Keratinocyte (primary cell): ENCODE results near the gene PIGM. TPM values are rescaled to one million over a fixed set of nuclear protein-coding genes. Genes with fewer than 3 reads are reported as not detected.

Source experiments
- DNase-seq: peaks from one replicate; pipeline ENCODE4 v3.0.0-alpha.2; 2011; ENCODE audit warnings: low read depth, missing footprints, low spot score
- FAIRE-seq: peaks from 2 replicates; lab custom pipeline; 2011; peaks lifted over from hg19 to GRCh38; lab: Jason Lieb, UNC
- H2AFZ ChIP-seq: 2 replicates; pipeline ENCODE4 v1.6.0; 2012; ENCODE audit warnings: low read length, control low read depth, inconsistent platforms; ENCODE audit not compliant: control insufficient read depth
- H3K27ac ChIP-seq: 2 replicates; pipeline ENCODE4 v1.5.1; 2011; ENCODE audit warnings: low read length; ENCODE audit not compliant: control insufficient read depth, insufficient read depth
- H3K27me3 ChIP-seq: 3 replicates; pipeline ENCODE4 v1.6.0; 2011; ENCODE audit warnings: low read length; ENCODE audit not compliant: control insufficient read depth, insufficient read depth; ENCODE audit errors: extremely low read depth
- H3K36me3 ChIP-seq, 2 experiments: 2 replicates in 1 of 2; 3 replicates in 1 of 2; pipeline ENCODE4 v1.5.1; 2011; ENCODE audit warnings: low read length in 2 of 2, mild to moderate bottlenecking in 1 of 2; ENCODE audit not compliant: control insufficient read depth in 2 of 2, insufficient read depth in 2 of 2; ENCODE audit errors: extremely low read depth in 1 of 2
- H3K4me1 ChIP-seq: 3 replicates; pipeline ENCODE4 v1.5.1; 2011; ENCODE audit warnings: low read length; ENCODE audit not compliant: control insufficient read depth, insufficient read depth; ENCODE audit errors: extremely low read depth
- H3K4me2 ChIP-seq: 3 replicates; pipeline ENCODE4 v1.6.0; 2011; ENCODE audit warnings: low read depth, low read length; ENCODE audit not compliant: control insufficient read depth, insufficient read depth; ENCODE audit errors: extremely low read depth
- H3K4me3 ChIP-seq, 3 experiments: fragments of 200-600 bp in 1 of 3; sonication (generic) in 1 of 3; 2 replicates in 2 of 3; 3 replicates in 1 of 3; pipeline ENCODE4 v1.5.1; 2011 to 2016; ENCODE audit warnings: low read length in 3 of 3, mild to moderate bottlenecking in 3 of 3, control low read depth in 2 of 3, inconsistent platforms in 1 of 3, low read depth in 1 of 3, mixed read lengths in 1 of 3, mixed run types in 1 of 3, moderate library complexity in 1 of 3; ENCODE audit not compliant: control insufficient read depth in 2 of 3, insufficient read depth in 2 of 3; ENCODE audit errors: extremely low read depth in 1 of 3
- H3K79me2 ChIP-seq: 2 replicates; pipeline ENCODE4 v1.6.0; 2012; ENCODE audit warnings: low read length; ENCODE audit not compliant: control insufficient read depth, insufficient read depth
- H3K9ac ChIP-seq: 3 replicates; pipeline ENCODE4 v1.6.0; 2011; ENCODE audit warnings: low read length; ENCODE audit not compliant: control insufficient read depth, insufficient read depth; ENCODE audit errors: extremely low read depth
- H3K9me1 ChIP-seq: 3 replicates; pipeline ENCODE4 v1.6.0; 2011; ENCODE audit warnings: low read length; ENCODE audit not compliant: control insufficient read depth, insufficient read depth; ENCODE audit errors: extremely low read depth
- H3K9me3 ChIP-seq: 2 replicates; pipeline ENCODE4 v1.5.1; 2012; ENCODE audit warnings: low read depth, low read length; ENCODE audit not compliant: control insufficient read depth
- H4K20me1 ChIP-seq: 3 replicates; pipeline ENCODE4 v1.6.0; 2011; ENCODE audit warnings: low read length; ENCODE audit not compliant: control insufficient read depth, insufficient read depth; ENCODE audit errors: extremely low read depth
- EZH2 ChIP-seq: IDR thresholded peaks from one replicate; pipeline ENCODE4 v1.6.1; 2012; ENCODE audit warnings: inconsistent platforms, mild to moderate bottlenecking, low read length, moderate library complexity
- dilution Hi-C: fragments of 300-500 bp; cut with MboI; formaldehyde crosslinking; loops from one replicate; pipeline ENCODE4 v1.7.0; 2020; ENCODE audit warnings: low sequenced_read_pairs; ENCODE audit not compliant: extremely low pct_ligation_motif_present
- polyA plus RNA-seq, 5 experiments: library from polyadenylated mRNA; depleted of rRNA in 3 of 5; stranded (reverse) in 3 of 5; stranded (forward) in 1 of 5; unstranded in 1 of 5; fragments of >200 nt; gene quantifications; 1 replicate in 1 of 5; 2 replicates in 3 of 5; 3 replicates in 1 of 5; pipeline versions ENCODE4 v1.2.1 to v1.2.3, GENCODE V29; 2011 to 2012; ENCODE audit warnings: missing spikeins in 2 of 5, low read depth in 1 of 5, low replicate concordance in 1 of 5
- TF ChIP-seq, protein P1 (sequence below), 3 experiments: IDR thresholded peaks in 1 of 3; conservative IDR thresholded peaks in 1 of 3; optimal IDR thresholded peaks in 1 of 3; 2 replicates in 2 of 3; 3 replicates in 1 of 3; pipeline versions ENCODE3 to v1.5.1; 2011; ENCODE audit warnings: low read length in 3 of 3, mild to moderate bottlenecking in 3 of 3, moderate library complexity in 2 of 3, control low read depth in 1 of 3, inconsistent platforms in 1 of 3; ENCODE audit not compliant: insufficient read depth in 2 of 3; ENCODE audit errors: extremely low read depth in 1 of 3

PIGM gene
- polyA plus RNA-seq, 1 donor (not counting 4 experiments of a cell fraction or from before 2014, with no cell fraction given), result 3.1 TPM

DNA sequence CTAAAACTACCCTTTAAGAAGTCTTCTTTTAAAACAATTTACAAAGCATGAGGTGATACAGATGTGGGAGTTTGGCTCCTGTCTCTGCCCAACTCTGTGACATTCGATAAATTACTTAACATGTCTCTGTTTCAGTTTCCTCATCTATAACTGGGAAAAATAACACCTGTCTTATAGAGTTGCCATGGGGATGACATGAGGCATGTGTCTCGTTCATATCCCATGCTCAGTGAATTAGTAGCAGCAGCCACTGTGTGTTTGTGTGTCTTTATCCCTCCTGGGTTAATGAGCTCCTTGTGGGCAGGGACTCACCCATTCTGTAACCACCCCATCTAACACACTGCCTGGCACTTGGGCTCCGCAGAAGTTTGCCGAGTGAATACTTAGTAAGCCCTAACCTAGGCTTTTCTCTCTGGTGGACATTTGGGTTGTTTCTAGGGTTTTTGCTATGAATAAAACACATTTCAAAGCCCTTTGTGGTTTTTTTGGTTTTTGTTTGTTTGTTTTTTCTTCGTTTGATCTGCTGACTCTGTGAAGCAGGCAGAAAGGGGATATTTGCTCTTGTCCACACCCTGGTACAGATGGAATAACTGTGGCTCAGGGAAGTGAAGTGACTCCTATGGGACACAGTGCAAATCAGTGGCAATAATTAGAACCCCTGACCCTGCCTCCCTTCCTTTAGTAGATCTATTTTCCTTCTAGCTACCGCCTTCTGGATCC lies 48.8 kb upstream of the PIGM start:
- no peak overlapping the region for H2AFZ ChIP-seq
- H3K79me2 ChIP-seq, result no peaks in the 10 kb centered on the region
- no peak for TF ChIP-seq EZH2
- TF ChIP-seq, protein P1, sequence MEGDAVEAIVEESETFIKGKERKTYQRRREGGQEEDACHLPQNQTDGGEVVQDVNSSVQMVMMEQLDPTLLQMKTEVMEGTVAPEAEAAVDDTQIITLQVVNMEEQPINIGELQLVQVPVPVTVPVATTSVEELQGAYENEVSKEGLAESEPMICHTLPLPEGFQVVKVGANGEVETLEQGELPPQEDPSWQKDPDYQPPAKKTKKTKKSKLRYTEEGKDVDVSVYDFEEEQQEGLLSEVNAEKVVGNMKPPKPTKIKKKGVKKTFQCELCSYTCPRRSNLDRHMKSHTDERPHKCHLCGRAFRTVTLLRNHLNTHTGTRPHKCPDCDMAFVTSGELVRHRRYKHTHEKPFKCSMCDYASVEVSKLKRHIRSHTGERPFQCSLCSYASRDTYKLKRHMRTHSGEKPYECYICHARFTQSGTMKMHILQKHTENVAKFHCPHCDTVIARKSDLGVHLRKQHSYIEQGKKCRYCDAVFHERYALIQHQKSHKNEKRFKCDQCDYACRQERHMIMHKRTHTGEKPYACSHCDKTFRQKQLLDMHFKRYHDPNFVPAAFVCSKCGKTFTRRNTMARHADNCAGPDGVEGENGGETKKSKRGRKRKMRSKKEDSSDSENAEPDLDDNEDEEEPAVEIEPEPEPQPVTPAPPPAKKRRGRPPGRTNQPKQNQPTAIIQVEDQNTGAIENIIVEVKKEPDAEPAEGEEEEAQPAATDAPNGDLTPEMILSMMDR (optimal IDR thresholded peaks at IDR 0.05 in 1 of 3, IDR thresholded peaks at IDR 0.05 in 1 of 3, conservative IDR thresholded peaks at IDR 0.05 in 1 of 3; ENCODE audit: extremely low read depth in 1 of 3, insufficient read depth in 2 of 3, low read length in 3 of 3), result no peak
- H3K4me2 ChIP-seq, result no peak overlapping the region
- H3K9me3 ChIP-seq, result no peaks in the 10 kb centered on the region
- no peaks in the 10 kb centered on the region for H3K36me3 ChIP-seq
- H3K9me1 ChIP-seq, result no peaks in the 10 kb centered on the region
- H3K27ac ChIP-seq, result no peak overlapping the region
- DNase-seq, result no peak
- no peak overlapping the region for H3K4me3 ChIP-seq
- no peak overlapping the region for H3K9ac ChIP-seq
- H3K27me3 ChIP-seq, result peaks cover 37% of the 10 kb centered on the region
- peaks cover 5% of the 10 kb centered on the region for H3K4me1 ChIP-seq
- dilution Hi-C loops, result no loop called here
- FAIRE-seq, result no peak
- no peaks in the 10 kb centered on the region for H4K20me1 ChIP-seq

DNA sequence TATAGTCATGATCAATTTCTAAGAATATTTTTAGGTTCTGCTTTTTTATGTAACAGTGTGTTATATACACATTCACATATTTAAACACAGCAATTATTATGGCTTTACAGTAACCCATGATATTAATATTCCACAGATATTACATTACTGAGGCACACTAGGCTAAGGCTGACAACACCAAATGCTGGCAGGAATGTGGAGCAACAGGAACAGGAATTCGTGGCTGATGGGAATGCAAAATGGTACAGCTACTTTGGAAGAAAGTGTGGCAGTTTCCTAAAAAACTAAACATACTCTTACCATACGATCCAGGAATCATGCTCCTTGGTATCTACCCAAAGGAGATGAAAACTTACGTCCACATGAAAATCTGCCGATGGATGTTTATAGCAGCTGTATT lies 47.7 kb upstream of the PIGM start:
- TF ChIP-seq, protein P1 (optimal IDR thresholded peaks at IDR 0.05 in 1 of 3, IDR thresholded peaks at IDR 0.05 in 1 of 3, conservative IDR thresholded peaks at IDR 0.05 in 1 of 3; ENCODE audit: extremely low read depth in 1 of 3, insufficient read depth in 2 of 3, low read length in 3 of 3), result no peak
- no peak for TF ChIP-seq EZH2
- no peak for DNase-seq
- peaks cover 5% of the 10 kb centered on the region for H3K4me1 ChIP-seq
- no peaks in the 10 kb centered on the region for H3K36me3 ChIP-seq
- no peak for FAIRE-seq
- no peak overlapping the region for H2AFZ ChIP-seq
- H3K79me2 ChIP-seq, result no peaks in the 10 kb centered on the region
- peaks cover 37% of the 10 kb centered on the region for H3K27me3 ChIP-seq
- H3K9me3 ChIP-seq, result no peaks in the 10 kb centered on the region
- no peak overlapping the region for H3K27ac ChIP-seq
- no peaks in the 10 kb centered on the region for H3K9me1 ChIP-seq
- H3K9ac ChIP-seq, result no peak overlapping the region
- no peak overlapping the region for H3K4me2 ChIP-seq
- H4K20me1 ChIP-seq, result no peaks in the 10 kb centered on the region
- dilution Hi-C loops, result no loop called here
- no peak overlapping the region for H3K4me3 ChIP-seq
